PFSK-1 (cell line): ENCODE data around the gene RALGAPA2.

ENCODE experiments used
- POLR2AphosphoS5 ChIP-seq: IDR thresholded peaks from 2 replicates; pipeline ENCODE4 v1.6.1; 2012; ENCODE audit warnings: low read depth, mild to moderate bottlenecking, control low read depth, low read length, moderate library complexity
- SIN3A ChIP-seq: IDR thresholded peaks from 2 replicates; pipeline ENCODE4 v1.6.1; 2012; ENCODE audit warnings: mild to moderate bottlenecking, low read length, moderate library complexity, borderline replicate concordance; ENCODE audit not compliant: insufficient read depth
- TAF1 ChIP-seq: IDR thresholded peaks from 2 replicates; pipeline ENCODE4 v1.6.1; 2012; ENCODE audit warnings: low read length, control low read depth, borderline replicate concordance; ENCODE audit not compliant: insufficient read depth

GRCh38 chr20:20557406-20557805 lies 155.0 kb downstream of the RALGAPA2 start:
- TF ChIP-seq POLR2AphosphoS5 (no peak), TAF1 (no peak), SIN3A (no peak)
